Fibroblast of the aortic adventitia (primary cell): Measurements from ENCODE around the gene HOXB3. TPM values are rescaled to one million over a fixed set of nuclear protein-coding genes. Genes with fewer than 3 reads are reported as not detected.

Experiments used
- DNase-seq: peaks from one replicate; pipeline ENCODE4 v3.0.0-alpha.2; 2010; ENCODE audit warnings: low read depth
- H3K4me3 ChIP-seq: 2 replicates; pipeline ENCODE4 v1.5.1; 2011; ENCODE audit warnings: low read depth, mild to moderate bottlenecking, control low read depth, low read length, moderate library complexity
- CTCF ChIP-seq: IDR thresholded peaks from 2 replicates; pipeline ENCODE4 v1.5.1; 2011; ENCODE audit warnings: mild to moderate bottlenecking, low read length, control low read depth, inconsistent platforms; ENCODE audit not compliant: insufficient read depth
- total RNA-seq: library from RNA; depleted of rRNA; stranded (reverse); fragments of >200 nt; gene quantifications from 2 replicates; pipeline ENCODE4 v1.2.3, GENCODE V29; 2012; ENCODE audit warnings: low replicate concordance

Gene HOXB3
- total RNA-seq, 1 donor: 9.7 TPM

- peak; percentile 93 for DNase-seq
- peak overlapping the region; percentile 83 for H3K4me3 ChIP-seq
- TF ChIP-seq CTCF: no peak
Measured at GRCh38 chr17:48544349-48545021, 45.6 kb downstream of the HOXB3 start.

GRCh38 chr17:48543854-48544348 is 46.1 kb downstream of the HOXB3 start:
- H3K4me3 ChIP-seq: peak overlapping the region; percentile 83
- peak; percentile 72 for DNase-seq
- no peak for TF ChIP-seq CTCF

- DNase-seq: peak; percentile 54
- peak; percentile 16 for TF ChIP-seq CTCF
- peak overlapping the region; percentile 83 for H3K4me3 ChIP-seq
Measured at GRCh38 chr17:48543107-48543853, 46.8 kb downstream of the HOXB3 start.

- peak; percentile 33 for DNase-seq
Measured at GRCh38 chr17:48542698-48543106, 47.3 kb downstream of the HOXB3 start.

GRCh38 chr17:48542114-48542656 is 47.9 kb downstream of the HOXB3 start:
- no peak for DNase-seq
- no peak for TF ChIP-seq CTCF
- H3K4me3 ChIP-seq: peak overlapping the region; percentile 83

More at GRCh38 chr17:48542698-48543106, 47.3 kb downstream of the HOXB3 start:
- H3K4me3 ChIP-seq: peak overlapping the region; percentile 83
- no peak for TF ChIP-seq CTCF

- peak overlapping the region; percentile 83 for H3K4me3 ChIP-seq
- DNase-seq: peak; percentile 87
- no peak for TF ChIP-seq CTCF
Measured at GRCh38 chr17:48541577-48542113, 48.4 kb downstream of the HOXB3 start.
